Skin epidermis (tissue), 12 donors: Measurements from ENCODE around the gene TKT.
A peak's percentile ranks its signal among the peaks of the same experiment; 100 is the strongest.
"Not testable (repeated sequence)": the region's sequence is repeated elsewhere in the genome, so short reads cannot be mapped to it uniquely, and the experiment has no call there.

ENCODE experiments used
- H3K27ac ChIP-seq, 21 experiments: fragments of 200-600 bp; sonication (generic) in 11 of 21; one replicate each; pipeline ENCODE4 v1.5.0; 2020; ENCODE audit warnings: mild to moderate bottlenecking in 3 of 21, inconsistent platforms in 2 of 21, moderate library complexity in 2 of 21
- H3K4me3 ChIP-seq, 7 experiments: fragments of 200-600 bp; sonication (generic) in 2 of 7; one replicate each; pipeline ENCODE4 v1.5.0; 2020; ENCODE audit warnings: inconsistent platforms in 2 of 7, mild to moderate bottlenecking in 2 of 7, moderate library complexity in 1 of 7

The TKT gene

GRCh38 chr3:53255775-53256703, at the start of gene TKT:
TSS of gene TKT (minus strand) at chr3:53256022. CDS start at chr3:53255942, 80 bp downstream.
- Histone ChIP-seq H3K27ac (peak within 1 kb of the TSS; percentile 59 to 91 (median 82)), H3K4me3 (peak within 1 kb of the TSS; percentile 51 to 96 (median 73))

GRCh38 chr3:53303957-53304356, 48.1 kb upstream of the TKT start:
- Histone ChIP-seq H3K4me3 (no peak overlapping the region), H3K27ac (no peak overlapping the region)

- no peak overlapping the region for H3K27ac ChIP-seq
- no peak overlapping the region for H3K4me3 ChIP-seq
Observed at GRCh38 chr3:53303549-53303948, 47.7 kb upstream of the TKT start.

- no peak overlapping the region for H3K27ac ChIP-seq
Observed at GRCh38 chr3:53300826-53301225, 45.0 kb upstream of the TKT start.

GRCh38 chr3:53299611-53300023, 43.8 kb upstream of the TKT start:
- not testable (repeated sequence) for H3K4me3 ChIP-seq
- peak overlapping the region in 1 of 21 experiments; percentile 42 for H3K27ac ChIP-seq

More at GRCh38 chr3:53300826-53301225, 45.0 kb upstream of the TKT start:
- no peak overlapping the region for H3K4me3 ChIP-seq

GRCh38 chr3:53295410-53295809, 39.6 kb upstream of the TKT start:
- no peak overlapping the region for H3K27ac ChIP-seq
- no peak overlapping the region for H3K4me3 ChIP-seq

GRCh38 chr3:53293867-53294266, 38.0 kb upstream of the TKT start:
- no peak overlapping the region for H3K4me3 ChIP-seq
- H3K27ac ChIP-seq, result no peak overlapping the region

- no peak overlapping the region for H3K27ac ChIP-seq
- H3K4me3 ChIP-seq, result no peak overlapping the region
Observed at GRCh38 chr3:53288214-53288613, 32.4 kb upstream of the TKT start.

- H3K27ac ChIP-seq, result no peak overlapping the region
Observed at GRCh38 chr3:53287131-53287629, 31.4 kb upstream of the TKT start.

GRCh38 chr3:53286727-53287126, 30.9 kb upstream of the TKT start:
- Histone ChIP-seq H3K4me3 (no peak overlapping the region), H3K27ac (no peak overlapping the region)

More at GRCh38 chr3:53287131-53287629, 31.4 kb upstream of the TKT start:
- H3K4me3 ChIP-seq, result no peak overlapping the region

- Histone ChIP-seq H3K4me3 (no peak overlapping the region), H3K27ac (no peak overlapping the region)
Observed at GRCh38 chr3:53282581-53282980, 26.8 kb upstream of the TKT start.

GRCh38 chr3:53278667-53279066, 22.8 kb upstream of the TKT start:
- Histone ChIP-seq H3K4me3 (no peak overlapping the region), H3K27ac (no peak overlapping the region)

GRCh38 chr3:53274938-53275605, 19.2 kb upstream of the TKT start:
- Histone ChIP-seq H3K27ac (no peak overlapping the region), H3K4me3 (no peak overlapping the region)

GRCh38 chr3:53273146-53273670, 17.4 kb upstream of the TKT start:
- Histone ChIP-seq H3K27ac (no peak overlapping the region), H3K4me3 (no peak overlapping the region)

GRCh38 chr3:53269888-53270880, 14.4 kb upstream of the TKT start:
- Histone ChIP-seq H3K4me3 (no peak overlapping the region), H3K27ac (peak overlapping the region in 18 of 21 experiments; percentile 17 to 79 (median 70))

- not testable (repeated sequence) for H3K4me3 ChIP-seq
- peak overlapping the region in 9 of 21 experiments; percentile 43 to 79 (median 73) for H3K27ac ChIP-seq
Observed at GRCh38 chr3:53269193-53269592, 13.4 kb upstream of the TKT start.

GRCh38 chr3:53267766-53268165, 11.9 kb upstream of the TKT start:
- no peak overlapping the region for H3K4me3 ChIP-seq
- no peak overlapping the region for H3K27ac ChIP-seq

- no peak overlapping the region for H3K4me3 ChIP-seq
Observed at GRCh38 chr3:53264718-53265117, 8.9 kb upstream of the TKT start.

GRCh38 chr3:53263907-53264306, 8.1 kb upstream of the TKT start:
- no peak overlapping the region for H3K27ac ChIP-seq
- no peak overlapping the region for H3K4me3 ChIP-seq

More at GRCh38 chr3:53264718-53265117, 8.9 kb upstream of the TKT start:
- H3K27ac ChIP-seq, result no peak overlapping the region
